ENCODE data around the gene GPRC5A. TPM values are rescaled to one million over a fixed set of nuclear protein-coding genes. Genes with fewer than 3 reads are reported as not detected.
"Not testable (repeated sequence)": the region's sequence is repeated elsewhere in the genome, so short reads cannot be mapped to it uniquely, and the experiment has no call there.

Gene GPRC5A, protein sequence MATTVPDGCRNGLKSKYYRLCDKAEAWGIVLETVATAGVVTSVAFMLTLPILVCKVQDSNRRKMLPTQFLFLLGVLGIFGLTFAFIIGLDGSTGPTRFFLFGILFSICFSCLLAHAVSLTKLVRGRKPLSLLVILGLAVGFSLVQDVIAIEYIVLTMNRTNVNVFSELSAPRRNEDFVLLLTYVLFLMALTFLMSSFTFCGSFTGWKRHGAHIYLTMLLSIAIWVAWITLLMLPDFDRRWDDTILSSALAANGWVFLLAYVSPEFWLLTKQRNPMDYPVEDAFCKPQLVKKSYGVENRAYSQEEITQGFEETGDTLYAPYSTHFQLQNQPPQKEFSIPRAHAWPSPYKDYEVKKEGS
- under 1 TPM in 2 of 3 donors, not detected in 1; 0.09 to 0.28 TPM for total RNA-seq
- not detected for total RNA-seq (2013)

DNA sequence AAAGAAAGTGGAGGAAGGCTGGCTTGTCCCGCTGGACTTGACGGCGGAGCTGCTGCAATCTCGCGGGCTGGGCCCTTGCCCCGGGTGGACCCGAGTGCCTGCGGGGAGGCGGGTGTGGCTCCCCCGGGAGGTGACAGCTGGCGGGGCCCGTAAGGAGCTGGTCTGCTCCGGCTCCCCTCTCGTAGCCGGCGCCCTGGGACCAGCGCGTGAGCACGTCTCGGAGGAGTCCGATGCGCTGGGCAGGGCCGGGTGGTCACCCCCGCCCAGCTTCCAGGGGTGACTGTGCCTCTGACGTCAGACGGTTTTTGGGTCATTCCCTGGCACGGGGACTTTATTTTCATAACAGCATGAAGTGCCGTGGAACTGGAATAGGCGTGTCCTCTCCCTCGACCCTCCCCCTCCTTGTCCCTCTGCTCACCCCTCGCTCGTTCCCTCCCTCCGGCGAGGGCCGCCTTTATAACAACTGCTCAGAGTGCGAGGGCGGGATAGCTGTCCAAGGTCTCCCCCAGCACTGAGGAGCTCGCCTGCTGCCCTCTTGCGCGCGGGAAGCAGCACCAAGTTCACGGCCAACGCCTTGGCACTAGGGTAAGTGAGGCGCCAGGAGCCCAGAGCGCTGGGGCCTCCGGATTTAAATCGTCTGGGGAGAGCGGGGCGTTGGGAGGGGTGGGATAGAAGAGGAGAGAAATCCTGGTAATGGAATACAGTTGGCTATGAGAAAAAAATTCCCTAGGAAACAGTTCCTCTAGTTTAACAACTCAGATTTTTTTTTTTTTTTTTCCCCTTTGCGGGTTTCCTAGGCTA, at the start of gene GPRC5A:
TSS of gene GPRC5A (plus strand) at position 483 of the 801 bp plus-strand sequence. CDS start 16,688 bp downstream, outside the sequence.
- Mint-ChIP-seq H3K4me1 (no peaks in the 10 kb centered on the region), H3K9me3 (no peaks in the 10 kb centered on the region), H3K36me3 (no peaks in the 10 kb centered on the region), H3K4me3 (peak within 1 kb of the TSS; percentile 54), H3K27ac (no peak within 1 kb of the TSS), H3K27me3 (ENCODE audit: low read depth in 2 of 2) (peaks cover 41 to 46% of the 10 kb centered on the region in 2 donors)
- H3K4me1 ChIP-seq (ENCODE audit: control insufficient read depth, insufficient read depth, low read length), result peaks cover 13% of the 10 kb centered on the region
- TF ChIP-seq, protein P1, sequence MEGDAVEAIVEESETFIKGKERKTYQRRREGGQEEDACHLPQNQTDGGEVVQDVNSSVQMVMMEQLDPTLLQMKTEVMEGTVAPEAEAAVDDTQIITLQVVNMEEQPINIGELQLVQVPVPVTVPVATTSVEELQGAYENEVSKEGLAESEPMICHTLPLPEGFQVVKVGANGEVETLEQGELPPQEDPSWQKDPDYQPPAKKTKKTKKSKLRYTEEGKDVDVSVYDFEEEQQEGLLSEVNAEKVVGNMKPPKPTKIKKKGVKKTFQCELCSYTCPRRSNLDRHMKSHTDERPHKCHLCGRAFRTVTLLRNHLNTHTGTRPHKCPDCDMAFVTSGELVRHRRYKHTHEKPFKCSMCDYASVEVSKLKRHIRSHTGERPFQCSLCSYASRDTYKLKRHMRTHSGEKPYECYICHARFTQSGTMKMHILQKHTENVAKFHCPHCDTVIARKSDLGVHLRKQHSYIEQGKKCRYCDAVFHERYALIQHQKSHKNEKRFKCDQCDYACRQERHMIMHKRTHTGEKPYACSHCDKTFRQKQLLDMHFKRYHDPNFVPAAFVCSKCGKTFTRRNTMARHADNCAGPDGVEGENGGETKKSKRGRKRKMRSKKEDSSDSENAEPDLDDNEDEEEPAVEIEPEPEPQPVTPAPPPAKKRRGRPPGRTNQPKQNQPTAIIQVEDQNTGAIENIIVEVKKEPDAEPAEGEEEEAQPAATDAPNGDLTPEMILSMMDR (IDR thresholded peaks at IDR 0.05), result no peak
- intact Hi-C loops (cut with micrococcal nuclease), result loop anchor here (10.0 kb wide), 1 partner anchor 106 kb away; the partner anchor contains the start of gene APOLD1
- H3K27me3 ChIP-seq (ENCODE audit: control insufficient read depth, insufficient read depth, low read length), result peaks cover 24% of the 10 kb centered on the region
- H3K9me3 ChIP-seq (ENCODE audit: control insufficient read depth, insufficient read depth, low read length), result no peaks in the 10 kb centered on the region
- WGBS (ENCODE audit: insufficient coverage), result 3% methylated on average over 50 of the region's 50 CpGs
- peak; percentile 15 to 44 for DNase-seq
- H3K27ac ChIP-seq (ENCODE audit: low read length), result no peak within 1 kb of the TSS
- H3K36me3 ChIP-seq (ENCODE audit: control insufficient read depth, insufficient read depth, low read length), result no peaks in the 10 kb centered on the region
- ATAC-seq, result peak; percentile 40 to 63 (median 60)
- no peak within 1 kb of the TSS for H3K4me3 ChIP-seq (ENCODE audit: low read length)

DNA sequence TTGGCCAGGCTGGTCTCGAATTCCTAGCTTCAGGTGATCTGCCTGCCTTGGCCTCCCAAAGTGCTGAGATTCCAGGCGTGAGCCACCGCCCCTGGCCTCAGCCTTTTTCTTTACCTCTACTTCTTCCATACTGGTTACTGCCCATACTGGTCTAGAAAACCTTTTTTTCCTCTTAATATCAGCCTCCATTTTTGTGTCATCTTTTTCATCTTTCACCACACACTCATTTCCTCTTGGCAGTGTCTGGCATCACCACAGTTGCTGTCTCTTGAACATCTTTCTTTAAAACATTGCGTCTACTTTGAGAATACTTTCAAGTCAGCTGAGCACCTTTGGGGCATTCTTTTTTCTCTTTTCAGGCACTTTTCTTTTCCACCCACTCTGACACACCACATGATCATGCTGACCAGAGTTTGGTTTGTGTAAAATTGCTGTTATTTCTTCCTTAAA, 45.5 kb upstream of the GPRC5A start:
- 86% methylated on average over 4 of the region's 4 CpGs for WGBS (ENCODE audit: insufficient coverage)
- intact Hi-C loops (cut with micrococcal nuclease), result no loop called here
- TF ChIP-seq, protein P1 (IDR thresholded peaks at IDR 0.05), result no peak

DNA sequence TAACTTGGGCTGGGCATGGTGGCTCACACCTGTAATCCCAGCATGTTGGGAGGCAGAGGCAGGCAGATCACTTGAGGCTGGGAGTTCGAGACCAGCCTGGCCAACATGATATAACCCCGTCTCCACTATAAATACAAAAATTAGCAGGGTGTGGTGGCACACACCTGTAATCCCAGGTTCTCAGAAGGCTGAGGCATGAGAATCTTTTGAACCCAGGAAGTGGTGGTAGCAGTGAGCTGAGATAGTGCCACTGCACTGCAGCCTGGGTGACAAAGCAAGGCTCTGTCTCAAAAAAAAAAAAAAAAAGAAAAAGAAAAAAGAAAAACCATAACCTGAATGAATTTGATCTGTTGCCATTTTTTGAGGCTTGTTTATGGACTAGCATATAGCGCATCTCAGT, 44.6 kb upstream of the GPRC5A start:
- intact Hi-C loops (cut with micrococcal nuclease); H3K27ac ChIP-seq (ENCODE audit: low read length); H3K4me3 Mint-ChIP-seq; H3K36me3 ChIP-seq (ENCODE audit: control insufficient read depth, insufficient read depth, low read length); H3K4me3 ChIP-seq (ENCODE audit: low read length); ATAC-seq; H3K9me3 Mint-ChIP-seq; H3K36me3 Mint-ChIP-seq; H3K27me3 ChIP-seq (ENCODE audit: control insufficient read depth, insufficient read depth, low read length); H3K27me3 Mint-ChIP-seq (ENCODE audit: low read depth in 2 of 2); H3K9me3 ChIP-seq (ENCODE audit: control insufficient read depth, insufficient read depth, low read length); H3K4me1 Mint-ChIP-seq; H3K4me1 ChIP-seq (ENCODE audit: control insufficient read depth, insufficient read depth, low read length); H3K27ac Mint-ChIP-seq: not testable (repeated sequence)
- 91% methylated on average over 2 of the region's 3 CpGs for WGBS (ENCODE audit: insufficient coverage)
- DNase-seq, result peak in 1 of 2 donors; percentile 54

More for the DNA sequence above, 45.5 kb upstream of the GPRC5A start:
- H3K4me1 Mint-ChIP-seq, result no peaks in the 10 kb centered on the region
- no peaks in the 10 kb centered on the region for H3K36me3 Mint-ChIP-seq
- H3K27me3 ChIP-seq (ENCODE audit: control insufficient read depth, insufficient read depth, low read length), result no peaks in the 10 kb centered on the region
- ATAC-seq, result no peak
- no peak overlapping the region for H3K4me3 Mint-ChIP-seq
- H3K27ac Mint-ChIP-seq, result no peak overlapping the region
- H3K27ac ChIP-seq (ENCODE audit: low read length), result no peak overlapping the region
- no peaks in the 10 kb centered on the region for H3K9me3 ChIP-seq (ENCODE audit: control insufficient read depth, insufficient read depth, low read length)
- no peak overlapping the region for H3K4me3 ChIP-seq (ENCODE audit: low read length)
- peak in 1 of 2 donors; percentile 29 for DNase-seq
- no peaks in the 10 kb centered on the region for H3K36me3 ChIP-seq (ENCODE audit: control insufficient read depth, insufficient read depth, low read length)
- H3K9me3 Mint-ChIP-seq, result no peaks in the 10 kb centered on the region
- H3K27me3 Mint-ChIP-seq (ENCODE audit: low read depth in 2 of 2), result no peaks in the 10 kb centered on the region
- no peaks in the 10 kb centered on the region for H3K4me1 ChIP-seq (ENCODE audit: control insufficient read depth, insufficient read depth, low read length)

DNA sequence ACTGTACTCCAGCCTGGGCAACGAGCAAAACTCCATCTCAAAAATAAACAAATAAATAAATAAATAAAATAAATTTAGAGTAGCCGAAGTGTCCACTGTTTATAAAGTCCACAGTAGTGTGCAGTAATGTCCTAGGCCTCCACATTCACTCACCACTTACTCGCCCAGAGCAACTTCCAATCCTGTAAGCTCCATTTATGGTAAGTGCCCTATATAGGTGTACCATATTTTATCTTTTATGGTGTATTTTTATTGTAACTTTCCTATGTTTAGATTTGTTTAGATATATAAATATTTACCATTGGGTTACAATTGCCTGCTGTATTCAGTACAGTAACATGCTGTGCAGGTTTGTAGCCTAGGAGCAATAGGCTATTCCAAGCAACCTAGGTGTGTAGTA, 37.9 kb upstream of the GPRC5A start:
- Histone ChIP-seq H3K27ac (ENCODE audit: low read length) (no peak overlapping the region), H3K27me3 (ENCODE audit: control insufficient read depth, insufficient read depth, low read length) (no peaks in the 10 kb centered on the region), H3K4me1 (ENCODE audit: control insufficient read depth, insufficient read depth, low read length) (no peaks in the 10 kb centered on the region), H3K4me3 (ENCODE audit: low read length) (no peak overlapping the region), H3K9me3 (ENCODE audit: control insufficient read depth, insufficient read depth, low read length) (no peaks in the 10 kb centered on the region), H3K36me3 (ENCODE audit: control insufficient read depth, insufficient read depth, low read length) (no peaks in the 10 kb centered on the region)
- intact Hi-C loops (cut with micrococcal nuclease), result no loop called here
- Mint-ChIP-seq H3K27ac (no peak overlapping the region), H3K36me3 (no peaks in the 10 kb centered on the region), H3K9me3 (no peaks in the 10 kb centered on the region), H3K4me3 (no peak overlapping the region), H3K27me3 (ENCODE audit: low read depth in 2 of 2) (no peaks in the 10 kb centered on the region), H3K4me1 (no peaks in the 10 kb centered on the region)
- WGBS (ENCODE audit: insufficient coverage), result no CpG with 5 or more reads among the region's 3 CpGs
- DNase-seq, result no peak
- TF ChIP-seq, protein P1 (IDR thresholded peaks at IDR 0.05), result no peak
- ATAC-seq, result no peak
